Glutamatergic neuron (in vitro differentiated cells): ENCODE measurements around the gene ASS1. TPM values are rescaled to one million over a fixed set of nuclear protein-coding genes. Genes with fewer than 3 reads are reported as not detected.

Experiments
- DNase-seq: peaks from one replicate; pipeline ENCODE4 v3.0.0; 2022
- H3K27ac Mint-ChIP-seq: one replicate; pipeline ENCODE4 v1.8.0; 2020; ENCODE audit warnings: mild to moderate bottlenecking, mixed read lengths, inconsistent platforms; ENCODE audit not compliant: unreplicated experiment
- H3K27me3 Mint-ChIP-seq: one replicate; pipeline ENCODE4 v1.8.0; 2020; ENCODE audit warnings: mild to moderate bottlenecking, moderate library complexity, mixed read lengths, inconsistent platforms; ENCODE audit not compliant: unreplicated experiment
- H3K36me3 Mint-ChIP-seq: one replicate; pipeline ENCODE4 v1.8.0; 2020; ENCODE audit warnings: mild to moderate bottlenecking, mixed read lengths, inconsistent platforms; ENCODE audit not compliant: unreplicated experiment
- H3K4me1 Mint-ChIP-seq: one replicate; pipeline ENCODE4 v1.8.0; 2020; ENCODE audit warnings: mild to moderate bottlenecking, low read depth, mixed read lengths, inconsistent platforms; ENCODE audit not compliant: unreplicated experiment
- H3K4me3 Mint-ChIP-seq: one replicate; pipeline ENCODE4 v1.8.0; 2020; ENCODE audit warnings: mild to moderate bottlenecking, mixed read lengths, inconsistent platforms; ENCODE audit not compliant: unreplicated experiment
- H3K9me3 Mint-ChIP-seq: one replicate; pipeline ENCODE4 v1.8.0; 2020; ENCODE audit warnings: mild to moderate bottlenecking, moderate library complexity, mixed read lengths, inconsistent platforms; ENCODE audit not compliant: unreplicated experiment
- total RNA-seq: library from RNA; stranded (reverse); fragmentation: NEBNext Ultra II Directional; extraction: Animal tissue kit (Norgen Biotek cat#: 25700); gene quantifications from one replicate; pipeline ENCODE4 v1.2.1, GENCODE V29; 2021; ENCODE audit not compliant: unreplicated experiment
- TF ChIP-seq, protein P1 (sequence below): fragments of 200-600 bp; sonication (generic); IDR thresholded peaks from one replicate; pipeline ENCODE4 v1.5.0; 2021; ENCODE audit not compliant: partially characterized antibody, unreplicated experiment

Gene ASS1
- total RNA-seq, 1 donor from 2014 or later, result 31.5 TPM

DNA sequence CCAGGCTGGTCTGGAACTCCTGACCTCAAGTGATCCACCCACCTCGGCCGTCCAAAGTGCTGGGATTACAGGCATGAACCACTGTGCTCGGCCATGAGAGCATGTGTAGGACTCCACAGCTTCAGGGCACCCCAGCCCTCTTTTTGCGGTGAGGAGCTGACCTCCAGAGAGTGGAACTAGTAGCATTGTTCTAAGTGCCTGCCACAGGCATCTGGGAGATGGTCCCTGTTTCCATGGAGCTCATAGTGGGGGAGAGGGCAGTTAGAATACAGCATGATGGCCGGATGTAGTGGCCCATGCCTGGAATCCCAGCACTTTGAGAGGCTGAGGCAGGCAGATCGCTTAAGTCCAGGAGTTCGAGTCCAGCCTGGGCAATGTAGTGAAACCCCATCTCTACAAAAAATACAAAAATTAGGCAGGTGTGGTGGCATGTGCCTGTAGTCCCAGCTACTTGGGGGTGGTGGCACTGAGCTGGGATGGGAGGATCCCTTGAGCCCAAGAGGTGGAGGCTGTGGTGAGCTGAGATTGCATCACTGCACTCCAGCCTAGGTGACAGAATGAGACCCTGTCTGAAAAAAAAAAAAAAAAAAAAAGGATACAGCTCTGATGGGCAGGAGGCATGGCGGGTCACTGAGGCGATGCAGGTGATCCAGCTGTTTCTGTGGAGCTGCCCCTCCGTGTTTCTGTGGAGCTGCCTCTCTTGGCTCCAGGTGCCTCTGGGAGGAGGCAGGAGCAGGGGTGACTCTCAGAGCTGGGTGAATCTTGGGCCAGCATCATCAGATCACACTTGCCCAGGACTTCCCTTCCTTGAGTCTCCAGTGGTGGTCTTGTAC is 4.2 kb downstream of the ASS1 start:
- Mint-ChIP-seq H3K36me3 (no peaks in the 10 kb centered on the region), H3K4me1 (peaks cover 24% of the 10 kb centered on the region), H3K9me3 (peaks cover 4% of the 10 kb centered on the region), H3K27ac (no peak overlapping the region), H3K27me3 (peaks cover 10% of the 10 kb centered on the region), H3K4me3 (peak overlapping the region; percentile 25)
- no peak for DNase-seq
- TF ChIP-seq, protein P1, sequence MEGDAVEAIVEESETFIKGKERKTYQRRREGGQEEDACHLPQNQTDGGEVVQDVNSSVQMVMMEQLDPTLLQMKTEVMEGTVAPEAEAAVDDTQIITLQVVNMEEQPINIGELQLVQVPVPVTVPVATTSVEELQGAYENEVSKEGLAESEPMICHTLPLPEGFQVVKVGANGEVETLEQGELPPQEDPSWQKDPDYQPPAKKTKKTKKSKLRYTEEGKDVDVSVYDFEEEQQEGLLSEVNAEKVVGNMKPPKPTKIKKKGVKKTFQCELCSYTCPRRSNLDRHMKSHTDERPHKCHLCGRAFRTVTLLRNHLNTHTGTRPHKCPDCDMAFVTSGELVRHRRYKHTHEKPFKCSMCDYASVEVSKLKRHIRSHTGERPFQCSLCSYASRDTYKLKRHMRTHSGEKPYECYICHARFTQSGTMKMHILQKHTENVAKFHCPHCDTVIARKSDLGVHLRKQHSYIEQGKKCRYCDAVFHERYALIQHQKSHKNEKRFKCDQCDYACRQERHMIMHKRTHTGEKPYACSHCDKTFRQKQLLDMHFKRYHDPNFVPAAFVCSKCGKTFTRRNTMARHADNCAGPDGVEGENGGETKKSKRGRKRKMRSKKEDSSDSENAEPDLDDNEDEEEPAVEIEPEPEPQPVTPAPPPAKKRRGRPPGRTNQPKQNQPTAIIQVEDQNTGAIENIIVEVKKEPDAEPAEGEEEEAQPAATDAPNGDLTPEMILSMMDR, result no peak

DNA sequence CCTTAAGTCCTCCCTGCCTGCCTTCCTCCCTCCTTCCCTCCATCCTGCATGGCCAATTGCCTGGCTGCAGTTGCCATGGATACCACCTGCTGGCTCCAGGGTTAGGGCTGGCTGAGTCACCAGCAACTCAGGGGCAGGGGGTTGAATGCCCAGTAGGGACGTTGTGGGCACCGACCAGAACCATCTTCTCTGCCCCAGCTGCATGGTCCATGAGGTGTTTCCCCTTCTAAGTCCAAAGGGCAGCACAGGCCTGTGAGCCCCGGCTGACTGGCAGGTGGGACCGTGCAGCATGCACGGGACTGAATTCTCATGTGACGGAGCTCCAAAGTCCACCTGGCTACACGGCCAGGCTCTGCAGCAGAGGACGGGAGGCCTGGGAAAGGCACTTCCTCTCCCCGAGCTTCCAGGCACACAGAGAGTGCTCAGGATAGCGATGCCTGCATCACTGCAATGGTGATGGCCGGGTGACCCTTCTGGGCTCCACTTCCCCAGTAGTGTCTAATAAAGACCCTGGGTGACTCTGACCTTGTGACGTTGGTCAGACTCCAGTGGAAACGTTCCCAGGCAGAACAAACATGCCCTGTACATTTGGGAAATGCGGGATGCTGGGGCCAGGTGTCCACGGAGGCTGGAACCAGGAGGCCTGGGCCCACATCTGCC is 5.7 kb downstream of the ASS1 start:
- DNase-seq, result peak; percentile 14
- Mint-ChIP-seq H3K36me3 (no peaks in the 10 kb centered on the region), H3K27me3 (peaks cover 10% of the 10 kb centered on the region), H3K4me3 (no peak overlapping the region), H3K9me3 (peaks cover 4% of the 10 kb centered on the region), H3K27ac (no peak overlapping the region), H3K4me1 (peaks cover 24% of the 10 kb centered on the region)
- TF ChIP-seq, protein P1, result no peak

DNA sequence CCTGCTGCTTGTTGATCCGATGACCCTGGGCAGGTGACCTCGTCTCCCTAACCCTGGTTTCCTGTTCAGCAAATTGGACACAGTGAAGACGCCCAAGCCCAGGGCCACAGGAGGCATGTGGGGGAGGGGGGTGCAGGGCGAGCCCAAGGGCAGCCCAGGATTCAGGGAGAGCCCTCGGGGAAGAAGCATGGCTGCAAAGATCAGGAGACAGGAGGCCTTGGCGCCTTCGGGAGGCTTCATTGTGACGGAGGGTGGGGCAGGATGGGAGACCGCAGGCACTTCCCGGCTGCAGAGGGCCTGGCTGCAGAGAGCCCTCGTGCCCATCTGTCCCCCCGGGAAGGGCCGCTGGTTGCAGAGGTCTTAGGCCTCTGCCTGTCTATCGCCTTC is 6.2 kb downstream of the ASS1 start:
- Mint-ChIP-seq H3K27ac (no peak overlapping the region), H3K4me1 (peaks cover 21% of the 10 kb centered on the region), H3K27me3 (peaks cover 10% of the 10 kb centered on the region), H3K9me3 (peaks cover 4% of the 10 kb centered on the region), H3K36me3 (no peaks in the 10 kb centered on the region), H3K4me3 (no peak overlapping the region)
- no peak for DNase-seq
- TF ChIP-seq, protein P1, result no peak

DNA sequence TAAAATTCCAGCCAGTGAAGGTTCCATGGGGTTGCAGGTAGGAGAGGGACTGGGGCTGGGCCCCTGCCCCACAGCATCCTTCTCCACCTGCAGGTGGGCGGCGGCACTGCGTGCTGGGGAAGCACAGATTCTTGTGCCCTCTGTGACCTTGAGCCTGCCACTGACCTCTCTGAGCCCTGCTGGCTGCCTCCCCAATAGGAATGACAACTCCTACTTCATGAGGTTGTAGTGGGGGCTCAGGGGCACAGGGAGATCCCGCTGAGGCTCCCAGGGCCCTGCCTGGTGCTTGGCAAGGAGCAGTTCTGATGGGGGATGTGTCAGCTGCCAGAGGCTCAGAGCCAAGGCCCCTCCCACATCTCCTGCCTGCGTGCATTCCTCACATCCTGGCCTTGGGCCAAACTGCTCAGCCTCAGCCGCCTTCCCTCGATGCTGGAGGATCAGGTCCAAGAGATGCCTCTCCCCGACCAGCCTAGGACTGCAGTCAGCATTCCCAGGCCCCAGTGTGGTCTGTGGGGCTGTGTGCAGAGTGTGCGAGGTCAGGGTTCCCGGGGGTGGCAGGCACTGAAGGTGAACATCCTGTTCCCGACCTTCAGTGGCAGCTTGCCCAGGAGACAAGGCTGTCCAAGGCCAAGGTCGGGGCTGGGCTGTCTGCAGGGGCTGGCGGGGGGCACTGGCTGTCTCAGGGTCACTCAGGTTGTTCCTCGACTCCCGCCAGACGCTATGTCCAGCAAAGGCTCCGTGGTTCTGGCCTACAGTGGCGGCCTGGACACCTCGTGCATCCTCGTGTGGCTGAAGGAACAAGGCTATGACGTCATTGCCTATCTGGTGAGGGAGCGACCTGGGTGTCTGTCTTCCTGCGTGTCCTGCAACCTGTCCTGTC is 7.0 kb downstream of the ASS1 start:
- Mint-ChIP-seq H3K36me3 (no peaks in the 10 kb centered on the region), H3K4me3 (no peak overlapping the region), H3K4me1 (peaks cover 14% of the 10 kb centered on the region), H3K9me3 (peaks cover 4% of the 10 kb centered on the region), H3K27ac (no peak overlapping the region), H3K27me3 (peaks cover 10% of the 10 kb centered on the region)
- TF ChIP-seq, protein P1, result peak; percentile 75
- no peak for DNase-seq
